GM12874 (cell line): ENCODE results near the gene TBATA.
A peak's percentile ranks its signal among the peaks of the same experiment; 100 is the strongest.

Source experiments
- CTCF ChIP-seq: IDR thresholded peaks from 2 replicates; pipeline ENCODE4 v1.5.1; 2011; ENCODE audit warnings: low read depth, mild to moderate bottlenecking, control low read depth, low read length, moderate library complexity; ENCODE audit not compliant: insufficient read depth

Gene TBATA

GRCh38 chr10:70761727-70762350, 23.3 kb downstream of the TBATA start:
- TF ChIP-seq CTCF = no peak

- no peak for TF ChIP-seq CTCF
Measured at GRCh38 chr10:70761031-70761601, 24.1 kb downstream of the TBATA start.

GRCh38 chr10:70760271-70760787, 24.8 kb downstream of the TBATA start:
- TF ChIP-seq CTCF = no peak

GRCh38 chr10:70759781-70760180, 25.4 kb downstream of the TBATA start:
- no peak for TF ChIP-seq CTCF

GRCh38 chr10:70758757-70759514, 26.2 kb downstream of the TBATA start:
- TF ChIP-seq CTCF = peak; percentile 78

GRCh38 chr10:70757856-70758255, 27.3 kb downstream of the TBATA start:
- no peak for TF ChIP-seq CTCF

GRCh38 chr10:70756700-70757360, 28.3 kb downstream of the TBATA start:
- TF ChIP-seq CTCF = no peak
